ENCODE results near the gene TNS4. TPM values are rescaled to one million over a fixed set of nuclear protein-coding genes. Genes with fewer than 3 reads are reported as not detected.

The TNS4 gene
- polyA plus RNA-seq, 2 of the 4 experiments (the other 2 are of a cell fraction) = 24.2 to 73.5 TPM

DNA sequence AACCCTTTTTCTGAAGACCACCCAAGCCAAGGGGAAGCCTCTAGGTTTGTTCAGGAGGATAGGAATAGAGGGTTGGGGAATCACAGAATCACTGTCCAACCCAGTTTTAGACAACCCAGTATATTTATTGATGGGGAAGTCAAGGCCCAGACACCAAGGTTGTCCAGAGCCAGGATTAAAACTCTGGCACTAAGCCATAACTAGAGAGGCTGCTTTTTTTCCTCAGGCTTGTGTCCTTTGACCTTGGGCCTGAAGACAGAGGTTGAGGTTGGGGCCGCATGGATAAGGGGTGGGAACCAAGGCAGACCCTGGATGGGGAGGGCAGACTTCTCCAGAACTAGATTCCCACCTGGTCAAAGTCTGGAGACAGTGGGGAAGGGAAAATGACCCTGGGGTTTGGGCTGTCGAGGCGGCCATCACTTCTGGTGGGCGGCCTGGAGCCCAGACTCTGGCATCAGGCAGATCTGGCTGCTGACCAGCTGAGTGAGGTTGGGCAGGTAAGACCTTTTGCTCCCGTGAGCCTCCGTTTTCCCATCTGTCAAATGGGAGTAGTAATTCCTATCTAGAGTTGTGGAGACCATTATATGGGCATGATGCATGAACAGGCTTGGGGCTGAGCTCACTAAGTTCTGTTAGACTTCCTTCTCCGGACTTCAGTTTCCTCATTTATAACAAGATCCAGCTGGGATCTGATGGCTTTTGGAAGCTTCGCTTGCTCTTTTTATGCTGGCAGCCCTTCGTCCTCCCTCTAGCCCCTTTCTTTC, 40.3 kb downstream of the TNS4 start:
- ATAC-seq (no peak), FAIRE-seq (peak; percentile 28), DNase-seq (ENCODE audit: low read depth in 1 of 2, low spot score in 1 of 2) (peak in 1 of 2 experiments; percentile 71)
- H3K4me1 ChIP-seq = peaks cover 79% of the 10 kb centered on the region
- H3K4me2 ChIP-seq = peak overlapping the region; percentile 62
- ChIA-PET POLR2A (interaction anchor here (0.9 to 4.4 kb wide), 12 partner anchors 10 to 100 kb away, joined by 3 to 36 read pairs (median 7); partner anchors contain the start of gene IGFBP4), CTCF (interaction anchor here (0.8 to 37.5 kb wide), 8 partner anchors 12 to 99 kb away, joined by 3 to 822 read pairs (median 16); partner anchors contain the start of gene IGFBP4)
- H3K9me3 ChIP-seq = no peaks in the 10 kb centered on the region
- peak overlapping the region; percentile 71 to 90 for H3K27ac ChIP-seq
- no peak overlapping the region for H3K4me3 ChIP-seq
- 75% methylated on average over 9 of the region's 9 CpGs for WGBS (ENCODE audit: missing lambda C conversion rate)
- TF ChIP-seq NR3C1 (IDR thresholded peaks at IDR 0.05) = no peak
- TF ChIP-seq, protein P1, sequence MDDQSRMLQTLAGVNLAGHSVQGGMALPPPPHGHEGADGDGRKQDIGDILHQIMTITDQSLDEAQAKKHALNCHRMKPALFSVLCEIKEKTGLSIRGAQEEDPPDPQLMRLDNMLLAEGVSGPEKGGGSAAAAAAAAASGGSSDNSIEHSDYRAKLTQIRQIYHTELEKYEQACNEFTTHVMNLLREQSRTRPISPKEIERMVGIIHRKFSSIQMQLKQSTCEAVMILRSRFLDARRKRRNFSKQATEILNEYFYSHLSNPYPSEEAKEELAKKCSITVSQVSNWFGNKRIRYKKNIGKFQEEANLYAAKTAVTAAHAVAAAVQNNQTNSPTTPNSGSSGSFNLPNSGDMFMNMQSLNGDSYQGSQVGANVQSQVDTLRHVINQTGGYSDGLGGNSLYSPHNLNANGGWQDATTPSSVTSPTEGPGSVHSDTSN (IDR thresholded peaks at IDR 0.05) = peak; percentile 68
- no peak; the same call in 1 of the 2 replicates for TF ChIP-seq RARB (CRISPR knock-in tag; IDR thresholded peaks at IDR 0.05)
- TF ChIP-seq CHD4 (IDR thresholded peaks at IDR 0.05; ENCODE audit: borderline replicate concordance) = peak; percentile 89
- no peak for TF ChIP-seq POLR2A (IDR thresholded peaks at IDR 0.05; ENCODE audit: low read length)
- TF ChIP-seq POLR2AphosphoS2 (conservative IDR thresholded peaks at IDR 0.05; ENCODE audit: low read length) = peak; percentile 92; the same call in 1 of the 2 replicates
- peak; percentile 9; the same call in 1 of the 2 replicates for TF ChIP-seq MAZ (IDR thresholded peaks at IDR 0.05; ENCODE audit: borderline replicate concordance, low read depth, low read length)
- TF ChIP-seq, protein P2, sequence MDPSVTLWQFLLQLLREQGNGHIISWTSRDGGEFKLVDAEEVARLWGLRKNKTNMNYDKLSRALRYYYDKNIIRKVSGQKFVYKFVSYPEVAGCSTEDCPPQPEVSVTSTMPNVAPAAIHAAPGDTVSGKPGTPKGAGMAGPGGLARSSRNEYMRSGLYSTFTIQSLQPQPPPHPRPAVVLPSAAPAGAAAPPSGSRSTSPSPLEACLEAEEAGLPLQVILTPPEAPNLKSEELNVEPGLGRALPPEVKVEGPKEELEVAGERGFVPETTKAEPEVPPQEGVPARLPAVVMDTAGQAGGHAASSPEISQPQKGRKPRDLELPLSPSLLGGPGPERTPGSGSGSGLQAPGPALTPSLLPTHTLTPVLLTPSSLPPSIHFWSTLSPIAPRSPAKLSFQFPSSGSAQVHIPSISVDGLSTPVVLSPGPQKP (IDR thresholded peaks at IDR 0.05; ENCODE audit: low read depth, low read length) = no peak
- peak; percentile 17 for TF ChIP-seq GATA3 (IDR thresholded peaks at IDR 0.05; ENCODE audit: borderline replicate concordance)
- no peak for TF ChIP-seq ZFP36 (IDR thresholded peaks at IDR 0.05; ENCODE audit: borderline replicate concordance, partially characterized antibody)
- no peak for TF ChIP-seq RNF2 (IDR thresholded peaks at IDR 0.05; ENCODE audit: borderline replicate concordance, low read depth)
- TF ChIP-seq EHF (CRISPR knock-in tag; IDR thresholded peaks at IDR 0.05) = no peak
- no peak; the same call in 2 of the 3 replicates for TF ChIP-seq SMC3 (IDR thresholded peaks at IDR 0.05)
- TF ChIP-seq MAFK (IDR thresholded peaks at IDR 0.05; ENCODE audit: partially characterized antibody) = no peak
- no peak for TF ChIP-seq HOXB13 (CRISPR knock-in tag; IDR thresholded peaks at IDR 0.05; ENCODE audit: low read depth)
- TF ChIP-seq JUNB (IDR thresholded peaks at IDR 0.05) = no peak
- no peak for TF ChIP-seq ESRRA (IDR thresholded peaks at IDR 0.05; ENCODE audit: borderline replicate concordance, low read length)
- TF ChIP-seq, protein P3, sequence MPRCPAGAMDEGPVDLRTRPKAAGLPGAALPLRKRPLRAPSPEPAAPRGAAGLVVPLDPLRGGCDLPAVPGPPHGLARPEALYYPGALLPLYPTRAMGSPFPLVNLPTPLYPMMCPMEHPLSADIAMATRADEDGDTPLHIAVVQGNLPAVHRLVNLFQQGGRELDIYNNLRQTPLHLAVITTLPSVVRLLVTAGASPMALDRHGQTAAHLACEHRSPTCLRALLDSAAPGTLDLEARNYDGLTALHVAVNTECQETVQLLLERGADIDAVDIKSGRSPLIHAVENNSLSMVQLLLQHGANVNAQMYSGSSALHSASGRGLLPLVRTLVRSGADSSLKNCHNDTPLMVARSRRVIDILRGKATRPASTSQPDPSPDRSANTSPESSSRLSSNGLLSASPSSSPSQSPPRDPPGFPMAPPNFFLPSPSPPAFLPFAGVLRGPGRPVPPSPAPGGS (IDR thresholded peaks at IDR 0.05) = peak; percentile 48; the same call in 2 of the 3 replicates
- TF ChIP-seq RAD21 (conservative IDR thresholded peaks at IDR 0.05 in 1 of 2, IDR thresholded peaks at IDR 0.05 in 1 of 2) = no peak; a peak in 1 of 5 replicates
- TF ChIP-seq, protein P4, sequence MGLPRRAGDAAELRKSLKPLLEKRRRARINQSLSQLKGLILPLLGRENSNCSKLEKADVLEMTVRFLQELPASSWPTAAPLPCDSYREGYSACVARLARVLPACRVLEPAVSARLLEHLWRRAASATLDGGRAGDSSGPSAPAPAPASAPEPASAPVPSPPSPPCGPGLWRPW (IDR thresholded peaks at IDR 0.05) = no peak
- TF ChIP-seq TP53 (CRISPR knock-in tag; IDR thresholded peaks at IDR 0.05) = peak; percentile 31; the same call in 1 of the 2 replicates
- TF ChIP-seq CHD2 (IDR thresholded peaks at IDR 0.05; ENCODE audit: low read length, partially characterized antibody) = peak; percentile 25
- TF ChIP-seq CBX8 (IDR thresholded peaks at IDR 0.05) = no peak
- TF ChIP-seq, protein P5, sequence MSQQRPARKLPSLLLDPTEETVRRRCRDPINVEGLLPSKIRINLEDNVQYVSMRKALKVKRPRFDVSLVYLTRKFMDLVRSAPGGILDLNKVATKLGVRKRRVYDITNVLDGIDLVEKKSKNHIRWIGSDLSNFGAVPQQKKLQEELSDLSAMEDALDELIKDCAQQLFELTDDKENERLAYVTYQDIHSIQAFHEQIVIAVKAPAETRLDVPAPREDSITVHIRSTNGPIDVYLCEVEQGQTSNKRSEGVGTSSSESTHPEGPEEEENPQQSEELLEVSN (IDR thresholded peaks at IDR 0.05; ENCODE audit: borderline replicate concordance, low read depth) = no peak; the same call in 1 of the 2 replicates
- peak; percentile 92 for TF ChIP-seq HOXA7 (CRISPR knock-in tag; IDR thresholded peaks at IDR 0.05)
- no peak for TF ChIP-seq EHMT2 (IDR thresholded peaks at IDR 0.05; ENCODE audit: low read depth)
- TF ChIP-seq RCOR1 (IDR thresholded peaks at IDR 0.05; ENCODE audit: low read depth, low read length) = no peak
- TF ChIP-seq, protein P6, sequence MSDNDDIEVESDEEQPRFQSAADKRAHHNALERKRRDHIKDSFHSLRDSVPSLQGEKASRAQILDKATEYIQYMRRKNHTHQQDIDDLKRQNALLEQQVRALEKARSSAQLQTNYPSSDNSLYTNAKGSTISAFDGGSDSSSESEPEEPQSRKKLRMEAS (IDR thresholded peaks at IDR 0.05) = no peak
- no peak for TF ChIP-seq RFX5 (IDR thresholded peaks at IDR 0.05)
- peak in 1 of 2 experiments; percentile 73; a peak in 3 of 5 replicates for TF ChIP-seq JUN (IDR thresholded peaks at IDR 0.05)
- TF ChIP-seq FOXS1 (CRISPR knock-in tag; IDR thresholded peaks at IDR 0.05) = no peak
- TF ChIP-seq ZC3H11A (IDR thresholded peaks at IDR 0.05) = no peak
- peak; percentile 70; the same call in 1 of the 2 replicates for TF ChIP-seq TFCP2L1 (CRISPR knock-in tag; IDR thresholded peaks at IDR 0.05)
- TF ChIP-seq SREBF2 (IDR thresholded peaks at IDR 0.05) = no peak
- no peak; the same call in none of the 2 replicates for TF ChIP-seq FOSB (CRISPR knock-in tag; IDR thresholded peaks at IDR 0.05)
- TF ChIP-seq HEYL (CRISPR knock-in tag; IDR thresholded peaks at IDR 0.05) = no peak
- TF ChIP-seq, protein P7, sequence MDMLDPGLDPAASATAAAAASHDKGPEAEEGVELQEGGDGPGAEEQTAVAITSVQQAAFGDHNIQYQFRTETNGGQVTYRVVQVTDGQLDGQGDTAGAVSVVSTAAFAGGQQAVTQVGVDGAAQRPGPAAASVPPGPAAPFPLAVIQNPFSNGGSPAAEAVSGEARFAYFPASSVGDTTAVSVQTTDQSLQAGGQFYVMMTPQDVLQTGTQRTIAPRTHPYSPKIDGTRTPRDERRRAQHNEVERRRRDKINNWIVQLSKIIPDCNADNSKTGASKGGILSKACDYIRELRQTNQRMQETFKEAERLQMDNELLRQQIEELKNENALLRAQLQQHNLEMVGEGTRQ (IDR thresholded peaks at IDR 0.05) = no peak
